ENCODE results near the gene GFER.

- TF ChIP-seq POLR2AphosphoS5 (IDR thresholded peaks at IDR 0.05) (peak; percentile 22 to 92 (median 92)), CTCF (IDR thresholded peaks at IDR 0.05) (no peak), POLR2A (IDR thresholded peaks at IDR 0.05) (peak; percentile 91)
Measured at GRCh38 chr16:1979271-1980029, 4.5 kb upstream of the GFER start.
